PC-3 (cell line): ENCODE results near the gene TENT4B.

Experiments
- EZH2 ChIP-seq: fragments of 300-600 bp; sonication (generic); IDR thresholded peaks from one replicate; pipeline ENCODE4 v1.6.1; 2017; ENCODE audit warnings: antibody characterized with exemption, mild to moderate bottlenecking, low read length; ENCODE audit not compliant: unreplicated experiment
- TF ChIP-seq, protein P1 (sequence below): fragments of 300-600 bp; sonication (generic); conservative IDR thresholded peaks from 2 replicates; pipeline ENCODE4 v1.5.1; 2017; ENCODE audit warnings: antibody characterized with exemption, low read depth, mild to moderate bottlenecking, low read length

DNA sequence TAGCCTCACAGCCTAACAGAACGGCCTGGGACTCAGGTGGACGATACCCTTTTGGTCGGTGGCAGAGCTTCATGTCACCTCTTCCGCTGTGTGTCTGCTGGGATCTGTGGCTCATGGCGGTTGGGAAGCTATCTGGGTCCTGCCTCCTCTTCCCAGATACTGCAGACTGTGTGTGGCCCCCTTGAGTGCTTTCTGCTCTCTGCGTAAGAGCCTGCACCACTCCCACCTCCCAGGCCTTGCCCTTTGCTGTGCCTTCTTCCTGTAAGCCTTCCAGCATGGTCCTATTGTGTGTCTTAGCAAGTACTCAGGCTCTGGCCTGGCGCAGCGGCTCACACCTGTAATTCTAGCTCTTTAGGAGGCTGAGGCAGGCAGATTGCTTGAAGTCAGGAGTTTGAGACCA is 95.7 kb downstream of the TENT4B start:
- TF ChIP-seq, protein P1, sequence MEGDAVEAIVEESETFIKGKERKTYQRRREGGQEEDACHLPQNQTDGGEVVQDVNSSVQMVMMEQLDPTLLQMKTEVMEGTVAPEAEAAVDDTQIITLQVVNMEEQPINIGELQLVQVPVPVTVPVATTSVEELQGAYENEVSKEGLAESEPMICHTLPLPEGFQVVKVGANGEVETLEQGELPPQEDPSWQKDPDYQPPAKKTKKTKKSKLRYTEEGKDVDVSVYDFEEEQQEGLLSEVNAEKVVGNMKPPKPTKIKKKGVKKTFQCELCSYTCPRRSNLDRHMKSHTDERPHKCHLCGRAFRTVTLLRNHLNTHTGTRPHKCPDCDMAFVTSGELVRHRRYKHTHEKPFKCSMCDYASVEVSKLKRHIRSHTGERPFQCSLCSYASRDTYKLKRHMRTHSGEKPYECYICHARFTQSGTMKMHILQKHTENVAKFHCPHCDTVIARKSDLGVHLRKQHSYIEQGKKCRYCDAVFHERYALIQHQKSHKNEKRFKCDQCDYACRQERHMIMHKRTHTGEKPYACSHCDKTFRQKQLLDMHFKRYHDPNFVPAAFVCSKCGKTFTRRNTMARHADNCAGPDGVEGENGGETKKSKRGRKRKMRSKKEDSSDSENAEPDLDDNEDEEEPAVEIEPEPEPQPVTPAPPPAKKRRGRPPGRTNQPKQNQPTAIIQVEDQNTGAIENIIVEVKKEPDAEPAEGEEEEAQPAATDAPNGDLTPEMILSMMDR, result no peak
- TF ChIP-seq EZH2, result no peak
